H1 (cell line): ENCODE measurements around the gene ZHX3. TPM values are rescaled to one million over a fixed set of nuclear protein-coding genes. Genes with fewer than 3 reads are reported as not detected.

ENCODE experiments used
- BRCA1 ChIP-seq: IDR thresholded peaks from 2 replicates; pipeline ENCODE4 v1.6.1; 2012; ENCODE audit warnings: low read depth, low read length, improper control_type of control experiment
- CEBPB ChIP-seq: IDR thresholded peaks from 2 replicates; pipeline ENCODE4 v1.6.1; 2012; ENCODE audit warnings: low read depth, low read length
- CHD1 ChIP-seq: IDR thresholded peaks from 2 replicates; pipeline ENCODE4 v1.6.1; 2012; ENCODE audit warnings: low read depth, low read length, improper control_type of control experiment
- CHD2 ChIP-seq: IDR thresholded peaks from 2 replicates; pipeline ENCODE4 v1.6.1; 2012; ENCODE audit warnings: low read length, improper control_type of control experiment
- CHD7 ChIP-seq: fragments of 300-600 bp; sonication (generic); IDR thresholded peaks from 2 replicates; pipeline ENCODE4 v1.7.1; 2012; ENCODE audit warnings: low read length, moderate library complexity, mild to moderate bottlenecking, inconsistent platforms; ENCODE audit not compliant: insufficient replicate concordance
- FOSL1 ChIP-seq: IDR thresholded peaks from 2 replicates; pipeline ENCODE4 v1.6.1; 2011; ENCODE audit warnings: mild to moderate bottlenecking, low read depth, low read length, moderate library complexity; ENCODE audit not compliant: insufficient read depth
- GTF2F1 ChIP-seq: IDR thresholded peaks from 2 replicates; pipeline ENCODE4 v1.6.1; 2012; ENCODE audit warnings: low read depth, low read length, improper control_type of control experiment, borderline replicate concordance
- JUND ChIP-seq: IDR thresholded peaks from 2 replicates; pipeline ENCODE4 v1.6.1; 2011; ENCODE audit warnings: mild to moderate bottlenecking, improper control_type of control experiment, low read length
- KDM5A ChIP-seq: fragments of 200-600 bp; IDR thresholded peaks from 2 replicates; pipeline ENCODE4 v1.7.1; 2012; ENCODE audit warnings: mild to moderate bottlenecking, low read length, inconsistent platforms, mixed read lengths
- PHF8 ChIP-seq: fragments of 200-600 bp; sonication (generic); conservative IDR thresholded peaks from 2 replicates; pipeline ENCODE4 v1.7.1; 2012; ENCODE audit warnings: low read depth, mild to moderate bottlenecking, inconsistent platforms, low read length, moderate library complexity
- RNF2 ChIP-seq: fragments of 200-900, 300-1000 bp; sonication (generic); IDR thresholded peaks from 2 replicates; pipeline ENCODE4 v1.7.1; 2016; ENCODE audit warnings: borderline replicate concordance, low read depth, mild to moderate bottlenecking, antibody characterized with exemption, low read length; ENCODE audit not compliant: poor library complexity, severe bottlenecking; ENCODE audit errors: missing control alignments
- TEAD4 ChIP-seq: IDR thresholded peaks from 2 replicates; pipeline ENCODE4 v1.6.1; 2012; ENCODE audit warnings: low read depth, low read length, inconsistent platforms, mixed read lengths
- polyA plus RNA-seq, 7 experiments: library from polyadenylated mRNA; depleted of rRNA in 3 of 7; stranded (reverse) in 5 of 7; unstranded in 2 of 7; fragments of >200 nt in 5 of 7; fragments of 200-250 nt in 2 of 7; gene quantifications; 1 replicate in 5 of 7; 2 replicates in 1 of 7; 4 replicates in 1 of 7; pipeline versions ENCODE4 v1.2.1 to v1.2.3, GENCODE V29; 2011 to 2013; ENCODE audit warnings: missing spikeins in 2 of 7, mixed read lengths in 2 of 7
- total RNA-seq: library from RNA; stranded (reverse); fragmentation: NEBNext Ultra II Directional; extraction: Animal tissue kit (Norgen Biotek cat#: 25700); gene quantifications from 2 replicates; pipeline ENCODE4 v1.2.1, GENCODE V29; 2021

The ZHX3 gene
- total and polyA plus RNA-seq, 2 of the 8 experiments (the other 6 are each of a cell fraction or from before 2014, with no cell fraction given): 1.00 to 7.8 TPM

GRCh38 chr20:41259309-41259708 is 58.2 kb downstream of the ZHX3 start (continued):
- TF ChIP-seq CHD7 (no peak), PHF8 (no peak), CHD1 (no peak), KDM5A (no peak), RNF2 (no peak), GTF2F1 (no peak), BRCA1 (no peak), CHD2 (no peak), FOSL1 (no peak), JUND (no peak), CEBPB (no peak), TEAD4 (no peak)
